ENCODE results near the gene LRRC14B.
"Not testable (repeated sequence)": the region's sequence is repeated elsewhere in the genome, so short reads cannot be mapped to it uniquely, and the experiment has no call there.

DNA sequence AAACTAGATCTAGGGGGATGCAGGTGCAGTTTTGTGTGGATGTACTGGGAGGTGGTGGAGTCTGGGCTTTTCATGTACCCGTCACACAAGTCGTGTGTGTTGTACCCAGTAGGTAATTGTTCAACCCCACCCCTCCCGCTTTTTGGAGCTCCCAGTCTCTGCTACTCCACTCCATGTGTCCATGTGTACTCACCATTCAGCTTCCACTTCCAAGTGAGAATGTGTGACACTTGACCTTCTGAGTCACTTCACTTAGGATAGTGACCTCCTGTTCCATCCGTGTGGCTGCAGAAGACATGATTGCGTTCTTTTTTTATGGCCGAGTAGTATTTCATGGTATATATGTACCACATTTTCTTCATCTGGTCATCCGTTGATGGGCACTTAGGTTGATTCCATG is 49.3 kb downstream of the LRRC14B start:
- not testable (repeated sequence) for TF ChIP-seq CTCF, POLR2A (IDR thresholded peaks at IDR 0.05)

Measured in body of pancreas (tissue), 4 donors.